GM15510 (cell line): ENCODE measurements around the gene PRM3.

Experiments used
- POLR2A ChIP-seq: IDR thresholded peaks from 3 replicates; pipeline ENCODE4 v1.6.1; 2011; ENCODE audit warnings: borderline replicate concordance; ENCODE audit not compliant: insufficient read length; ENCODE audit errors: extremely low read depth

PRM3 gene

DNA sequence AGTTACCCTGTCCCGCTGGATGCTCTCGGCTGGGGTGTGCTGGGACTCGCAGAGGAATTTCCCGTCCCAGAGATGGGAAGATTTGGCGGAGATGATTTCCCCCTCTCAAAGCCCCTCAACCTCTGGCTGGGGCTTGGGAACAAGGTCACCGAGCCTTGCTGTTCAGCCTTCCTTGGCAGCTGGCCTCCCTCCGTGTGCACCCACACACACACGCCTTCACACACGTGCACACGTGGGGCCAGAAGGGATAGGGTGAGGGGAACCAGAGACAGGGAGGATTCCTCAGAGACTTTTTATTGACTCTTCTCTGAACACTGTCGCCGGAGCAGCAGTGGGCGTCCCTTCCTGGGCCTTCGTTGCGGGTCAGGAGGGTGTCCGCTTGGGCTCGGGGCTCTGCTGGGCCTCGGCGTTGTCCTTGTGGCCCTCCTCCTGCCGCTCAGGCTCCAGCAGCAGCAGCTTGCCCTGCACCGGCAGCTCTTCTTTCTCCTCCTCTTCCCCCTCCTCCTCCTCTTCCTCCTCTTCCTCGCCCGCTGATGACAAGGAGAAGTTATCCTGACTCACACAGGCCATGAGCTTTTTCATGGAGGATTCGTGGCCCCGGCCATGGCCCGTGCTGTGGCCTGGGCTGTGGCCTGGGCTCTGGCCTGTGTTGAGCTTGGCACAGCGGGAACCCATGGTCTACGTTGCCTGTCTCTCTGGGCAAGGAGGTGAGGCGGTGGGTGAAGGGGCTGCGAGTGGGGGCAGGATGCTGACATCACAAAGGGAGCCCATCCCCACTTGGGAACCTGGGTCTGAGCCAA, at the start of gene PRM3:
Gene PRM3 (minus strand): TSS at position 709 of the 800 bp plus-strand sequence. CDS start 34 bp downstream, at position 675.
- no peak for TF ChIP-seq POLR2A

DNA sequence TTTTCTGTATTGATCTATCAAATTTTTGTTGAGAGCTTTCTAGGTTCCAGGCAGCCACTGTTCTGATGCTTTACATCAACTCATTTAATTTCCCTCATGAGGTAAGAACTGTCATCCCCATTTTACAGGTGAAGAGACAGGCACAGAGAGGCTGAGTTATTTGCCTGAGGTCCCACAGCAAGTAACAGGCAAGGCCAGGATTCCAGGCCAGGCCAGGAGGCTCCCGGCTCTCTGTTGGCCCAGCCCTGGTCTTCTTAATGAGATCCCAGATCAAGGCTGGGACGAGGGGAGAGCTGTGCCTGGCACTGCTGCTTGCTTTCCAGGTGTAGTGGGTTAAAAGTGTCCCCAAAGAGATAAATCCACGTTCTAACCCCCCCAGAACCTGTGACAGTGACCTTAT, 49.4 kb upstream of the PRM3 start:
- no peak for TF ChIP-seq POLR2A

DNA sequence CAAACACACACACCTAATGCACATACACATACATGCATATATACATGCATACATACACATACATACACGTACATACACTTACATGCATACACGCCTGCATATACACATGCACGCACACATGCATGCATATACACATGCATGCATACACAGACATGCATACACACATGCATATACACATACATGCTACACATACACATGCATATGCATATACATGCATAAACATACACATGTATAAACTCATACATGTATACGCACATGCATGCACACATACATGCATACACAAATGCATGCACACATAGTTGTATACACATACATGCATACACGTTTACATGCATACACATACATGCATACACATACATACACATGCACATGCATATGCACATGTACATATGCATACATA, 48.2 kb upstream of the PRM3 start:
- TF ChIP-seq POLR2A = no peak

DNA sequence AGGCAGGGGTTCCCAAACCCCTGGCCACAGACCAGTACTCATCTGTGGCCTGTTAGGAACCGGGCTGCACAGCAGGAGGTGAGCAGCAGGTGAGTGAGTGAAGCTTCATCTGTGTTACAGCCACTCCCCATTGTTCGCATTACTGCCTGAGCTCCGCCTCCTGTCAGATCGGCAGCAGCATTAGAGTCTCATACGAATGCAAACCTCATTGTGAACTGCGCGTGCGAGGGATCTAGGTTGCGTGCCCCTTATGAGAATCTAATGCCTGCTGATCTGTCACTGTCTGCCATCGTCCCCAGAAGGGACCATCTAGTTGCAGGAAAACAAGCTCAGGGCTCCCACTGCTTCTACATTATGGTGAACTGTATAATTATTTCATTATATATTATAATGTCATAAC, 46.7 kb upstream of the PRM3 start:
- no peak for TF ChIP-seq POLR2A

DNA sequence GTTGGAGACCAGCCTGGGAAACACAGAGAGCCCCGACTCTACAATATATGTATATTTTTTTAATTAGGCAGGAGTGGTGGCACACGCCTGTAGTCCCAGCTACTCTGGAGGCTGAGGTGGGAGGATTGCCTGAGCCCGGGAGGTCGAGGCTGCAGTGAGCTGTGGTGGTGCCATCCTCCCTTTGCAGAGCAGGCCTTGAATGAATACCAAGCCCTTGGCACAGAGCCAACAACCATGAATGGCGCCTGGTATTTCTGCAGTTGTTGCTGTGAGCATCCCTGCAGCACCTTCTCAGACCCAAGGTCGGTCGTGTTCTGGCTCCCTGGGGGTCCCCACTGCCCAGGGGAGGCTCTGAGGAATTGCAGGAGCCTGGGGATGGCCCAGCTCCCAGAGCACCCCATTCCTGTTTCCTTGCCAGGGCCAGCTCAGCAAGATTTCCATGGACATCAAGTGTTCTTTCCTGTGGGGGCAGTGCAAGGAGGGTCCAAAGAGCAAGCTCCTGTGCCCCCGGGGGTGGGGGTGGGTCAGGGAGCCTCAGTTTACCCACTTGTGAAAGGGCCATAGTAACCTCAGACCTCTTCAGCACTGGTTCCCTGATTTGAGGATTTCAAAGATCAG, 46.2 kb upstream of the PRM3 start:
- TF ChIP-seq POLR2A = no peak

GRCh38 chr16:11318817-11319216, 45.4 kb upstream of the PRM3 start:
- no peak for TF ChIP-seq POLR2A

DNA sequence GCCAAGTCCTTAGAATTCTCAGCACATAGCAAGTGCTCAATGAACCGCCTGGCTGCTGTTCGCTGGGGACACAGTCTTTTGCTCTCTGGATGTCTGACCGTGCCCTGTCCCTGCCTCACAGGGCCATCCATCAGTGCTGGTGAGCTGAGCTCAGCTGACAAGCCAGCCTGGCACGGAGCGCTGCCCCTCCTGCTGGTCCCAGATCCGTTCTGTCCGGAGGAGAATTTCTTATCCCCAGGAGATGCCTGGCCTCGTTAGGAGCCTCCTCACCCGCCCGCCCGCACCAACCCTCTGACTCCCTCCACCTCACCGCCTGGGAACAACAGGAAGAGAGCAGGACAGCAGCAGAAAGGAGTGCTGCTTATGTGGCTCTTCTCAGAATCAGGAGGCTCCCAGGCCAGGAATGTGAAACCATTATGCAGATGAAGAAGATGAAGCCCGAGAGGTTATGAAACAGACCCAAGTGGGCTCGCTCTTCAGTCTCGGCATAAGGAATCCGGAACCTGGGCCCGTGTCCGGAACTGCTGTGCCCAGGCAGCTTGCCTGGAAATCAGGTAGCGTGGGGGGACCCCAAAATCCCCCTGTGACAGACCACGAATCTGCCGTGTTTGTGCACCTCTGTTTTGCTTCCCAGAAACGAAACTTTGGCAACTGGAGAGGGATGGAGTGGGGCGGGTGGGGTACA, 43.0 kb upstream of the PRM3 start:
- TF ChIP-seq POLR2A = no peak

DNA sequence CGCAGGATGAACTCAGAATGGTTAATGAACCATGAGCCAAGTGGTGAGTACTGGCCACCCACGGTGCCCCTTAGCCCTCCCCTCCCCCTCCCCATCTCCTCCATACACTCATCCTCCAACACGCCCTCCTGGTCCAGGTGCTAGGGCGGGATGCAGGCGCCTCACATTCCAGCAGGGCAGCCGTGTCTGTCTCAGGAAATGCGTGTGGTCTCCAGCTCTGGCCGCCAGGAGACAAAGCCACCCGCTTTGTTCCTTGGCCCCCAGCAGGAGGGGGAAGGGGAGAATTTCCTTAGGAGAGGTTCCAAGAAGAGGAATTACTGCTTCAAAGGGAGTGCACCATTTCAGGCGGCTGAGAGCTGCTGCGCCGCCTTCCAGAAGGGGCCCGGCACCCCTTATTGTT, 42.1 kb upstream of the PRM3 start:
- no peak for TF ChIP-seq POLR2A

DNA sequence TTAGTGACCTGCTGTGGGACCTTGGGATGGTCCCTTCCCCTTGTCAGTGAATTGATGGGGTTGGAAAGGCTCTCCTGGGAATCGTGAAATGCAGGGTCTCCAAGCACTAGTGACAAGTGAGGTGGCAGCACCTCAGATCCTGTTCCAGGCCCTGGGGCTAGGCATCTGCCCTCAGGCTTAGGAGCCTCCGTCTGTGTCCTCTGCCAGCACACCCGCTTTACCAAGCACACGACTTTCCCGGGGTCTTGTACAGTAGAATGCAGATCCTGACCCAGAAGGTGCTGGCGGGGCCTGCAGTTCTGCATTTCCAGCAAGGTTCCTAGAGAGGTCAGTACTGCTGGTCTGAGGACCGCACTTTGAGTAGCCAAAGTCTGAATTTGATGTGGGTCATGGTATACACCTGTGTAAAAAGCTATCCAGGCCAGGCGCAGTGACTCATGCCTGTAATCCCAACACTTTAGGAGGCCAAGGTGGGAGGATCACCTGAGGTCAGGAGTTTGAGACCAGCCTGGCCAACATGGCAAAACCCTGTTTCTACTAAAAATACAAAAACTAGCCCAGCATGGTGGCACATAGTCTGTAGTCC, 41.0 kb upstream of the PRM3 start:
- TF ChIP-seq POLR2A = no peak

GRCh38 chr16:11313493-11314308, 40.3 kb upstream of the PRM3 start:
- TF ChIP-seq POLR2A = no peak

DNA sequence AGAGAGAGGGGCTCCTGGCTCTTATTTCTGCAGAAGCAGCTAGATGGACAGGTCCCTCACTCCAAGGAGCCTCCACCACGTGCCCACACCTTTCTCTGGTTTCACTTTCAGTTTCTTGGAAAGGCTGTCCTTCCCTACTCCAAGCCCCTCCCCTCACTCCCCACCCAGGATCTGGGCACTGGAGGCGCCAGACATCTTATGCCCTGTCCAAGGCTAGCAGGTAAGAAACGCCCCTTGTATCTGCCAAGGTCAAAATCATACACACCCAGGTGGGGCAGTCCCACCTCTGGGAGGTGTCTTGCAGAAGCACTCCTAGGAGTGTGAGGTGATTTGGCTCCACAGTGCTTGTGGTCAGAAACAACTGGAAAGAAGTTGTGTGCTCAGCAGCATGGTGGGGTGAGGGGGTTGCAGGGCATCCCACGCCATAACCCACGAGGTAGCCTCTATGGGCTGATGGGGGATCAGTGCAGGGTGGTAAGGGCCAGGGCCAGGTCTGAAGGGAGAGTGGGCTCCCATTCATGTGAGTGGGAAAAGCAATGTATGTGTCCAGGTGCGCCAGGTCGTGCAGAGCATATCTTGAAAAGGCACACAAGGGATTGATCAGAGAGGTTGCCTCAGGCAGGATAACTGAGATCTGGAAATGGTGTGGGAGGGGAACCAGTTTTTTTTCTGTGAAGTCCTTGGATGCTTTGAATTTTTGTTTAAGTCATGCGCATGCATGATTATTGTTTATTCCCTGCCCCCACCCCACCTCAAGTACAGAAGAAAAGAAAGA, 39.5 kb upstream of the PRM3 start:
- TF ChIP-seq POLR2A = no peak

DNA sequence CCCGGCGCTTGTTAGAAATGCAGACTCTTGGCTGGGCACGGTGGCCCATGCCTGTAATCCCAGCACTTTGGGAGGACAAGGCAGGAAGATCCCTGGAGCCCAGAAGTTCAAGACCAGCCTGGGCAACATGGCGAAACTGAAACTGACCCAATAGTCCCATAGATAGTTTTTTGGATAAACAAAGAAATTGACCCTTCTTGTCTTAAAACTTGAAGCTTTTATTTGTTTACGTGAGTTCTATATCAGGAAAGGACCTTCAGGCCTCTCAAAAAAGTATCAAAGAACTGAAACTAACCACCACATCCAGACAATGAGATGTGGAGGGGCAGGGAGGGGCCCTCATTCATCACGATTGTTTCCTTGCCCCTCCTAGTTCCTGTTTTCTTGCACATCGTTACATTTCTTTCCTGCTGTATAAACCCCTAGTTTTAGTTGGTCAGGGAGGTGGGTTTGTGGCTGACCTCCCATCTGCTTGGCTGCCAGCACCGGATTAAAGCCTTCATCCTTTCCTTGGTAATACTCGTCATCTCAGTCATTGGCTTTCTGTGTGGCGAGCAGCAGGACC, 37.6 kb upstream of the PRM3 start:
- no peak for TF ChIP-seq POLR2A

GRCh38 chr16:11310634-11310977, 37.2 kb upstream of the PRM3 start:
- no peak for TF ChIP-seq POLR2A
